LNCaP clone FGC (cell line): Measurements from ENCODE around the gene SLC6A12.

ENCODE experiments used
- DNase-seq: peaks from one replicate; pipeline ENCODE4 v3.0.0-alpha.2; 2011; ENCODE audit warnings: low read depth
- H3K4me3 ChIP-seq: 2 replicates; pipeline ENCODE4 v1.5.1; 2011; ENCODE audit warnings: mild to moderate bottlenecking, low read depth, low read length, control low read depth
- CTCF ChIP-seq: IDR thresholded peaks from 2 replicates; pipeline ENCODE4 v1.5.1; 2012; ENCODE audit warnings: mild to moderate bottlenecking; ENCODE audit not compliant: control insufficient read depth, insufficient read depth; ENCODE audit errors: extremely low read depth

The SLC6A12 gene

GRCh38 chr12:228846-229200, 14.9 kb upstream of the SLC6A12 start:
- no peak for TF ChIP-seq CTCF
- no peak overlapping the region for H3K4me3 ChIP-seq
- no peak for DNase-seq

- TF ChIP-seq CTCF: no peak
- H3K4me3 ChIP-seq: no peak overlapping the region
- DNase-seq: no peak
These were observed 14.2 kb upstream of the SLC6A12 start for GRCh38 chr12:227923-228845.

- no peak for DNase-seq
- H3K4me3 ChIP-seq: no peak overlapping the region
- no peak for TF ChIP-seq CTCF
These were observed 13.4 kb upstream of the SLC6A12 start for GRCh38 chr12:227286-227915.

GRCh38 chr12:226401-226800, 12.4 kb upstream of the SLC6A12 start:
- TF ChIP-seq CTCF: no peak
- DNase-seq: no peak
- no peak overlapping the region for H3K4me3 ChIP-seq

- H3K4me3 ChIP-seq: no peak overlapping the region
- no peak for DNase-seq
- no peak for TF ChIP-seq CTCF
These were observed 11.1 kb upstream of the SLC6A12 start for GRCh38 chr12:225012-225411.

- no peak for DNase-seq
- H3K4me3 ChIP-seq: no peak overlapping the region
- TF ChIP-seq CTCF: no peak
These were observed 10.4 kb upstream of the SLC6A12 start for GRCh38 chr12:224330-224729.

- no peak for DNase-seq
- no peak for TF ChIP-seq CTCF
- no peak overlapping the region for H3K4me3 ChIP-seq
These were observed 9.9 kb upstream of the SLC6A12 start for GRCh38 chr12:223841-224240.
